H1 (cell line): ENCODE measurements around the gene SPAG8. TPM values are rescaled to one million over a fixed set of nuclear protein-coding genes. Genes with fewer than 3 reads are reported as not detected.

ENCODE experiments used
- CTCF ChIA-PET: fragments of 300-600 bp; sonication (Branson Sonifier 250); formaldehyde crosslinking; loops from one replicate; lab custom pipeline; 2021; ENCODE audit not compliant: partially characterized antibody; lab: Charles Lee
- POLR2A ChIA-PET: fragments of 300-600 bp; sonication (Branson Sonifier 250); formaldehyde crosslinking; loops from one replicate; lab custom pipeline; 2021; ENCODE audit warnings: inconsistent platforms; ENCODE audit not compliant: partially characterized antibody; lab: Charles Lee
- DNase-seq, 2 experiments: peaks; one replicate each; pipeline versions ENCODE4 v3.0.0 to v3.0.0-alpha.2; 2010 to 2022; ENCODE audit warnings: low spot score in 2 of 2, low read depth in 1 of 2, mixed read lengths in 1 of 2
- FAIRE-seq: peaks from 2 replicates; lab custom pipeline; 2011; peaks lifted over from hg19 to GRCh38; lab: Jason Lieb, UNC
- H2AFZ ChIP-seq: 2 replicates; pipeline ENCODE4 v1.8.1; 2012; ENCODE audit warnings: low read length, inconsistent platforms
- H2AK5ac ChIP-seq: 2 replicates; pipeline ENCODE4 v1.6.1; 2013; ENCODE audit warnings: low read depth, low read length
- H2BK120ac ChIP-seq: replicated peaks from 2 replicates; pipeline ENCODE3; 2013; ENCODE audit warnings: low read depth, low read length, inconsistent platforms
- H2BK12ac ChIP-seq: 2 replicates; pipeline ENCODE4 v1.6.1; 2013; ENCODE audit warnings: low read depth, low read length
- H2BK15ac ChIP-seq: 2 replicates; pipeline ENCODE4 v1.6.1; 2013; ENCODE audit warnings: low read length
- H2BK20ac ChIP-seq: 2 replicates; pipeline ENCODE4 v1.6.1; 2013; ENCODE audit warnings: low read length
- H2BK5ac ChIP-seq: 2 replicates; pipeline ENCODE4 v1.6.1; 2013; ENCODE audit warnings: low read depth, low read length
- H3K14ac ChIP-seq: 2 replicates; pipeline ENCODE4 v1.6.1; 2013; ENCODE audit warnings: inconsistent platforms; ENCODE audit not compliant: insufficient read length
- H3K18ac ChIP-seq: 2 replicates; pipeline ENCODE4 v1.6.1; 2013; ENCODE audit warnings: low read length; ENCODE audit errors: extremely low read depth
- H3K23ac ChIP-seq: 2 replicates; pipeline ENCODE4 v1.6.1; 2013; ENCODE audit warnings: inconsistent platforms; ENCODE audit not compliant: insufficient read length
- H3K23me2 ChIP-seq: 2 replicates; pipeline ENCODE4 v1.6.1; 2013; ENCODE audit warnings: low read depth, low read length
- H3K27ac ChIP-seq: 2 replicates; pipeline ENCODE4 v1.6.1; 2011; ENCODE audit warnings: low read depth, low read length, inconsistent platforms
- H3K27me3 ChIP-seq, 4 experiments: replicated peaks in 1 of 4; 1 replicate in 1 of 4; 2 replicates in 3 of 4; pipeline versions ENCODE4 v1.6.1 to v1.8.1; 2011 to 2013; ENCODE audit warnings: low read length in 3 of 4, mild to moderate bottlenecking in 3 of 4, inconsistent platforms in 2 of 4, mixed read lengths in 2 of 4, moderate library complexity in 1 of 4; ENCODE audit not compliant: control insufficient read depth in 3 of 4, insufficient read depth in 3 of 4; ENCODE audit errors: extremely low read depth in 1 of 4
- H3K36me3 ChIP-seq, 4 experiments: 2 replicates each; pipeline versions ENCODE4 v1.6.1 to v1.8.1; 2011 to 2013; ENCODE audit warnings: mild to moderate bottlenecking in 4 of 4, low read length in 3 of 4, moderate library complexity in 2 of 4, control low read depth in 1 of 4, inconsistent platforms in 1 of 4; ENCODE audit not compliant: insufficient read depth in 4 of 4, control insufficient read depth in 2 of 4
- H3K4ac ChIP-seq: replicated peaks from 2 replicates; pipeline ENCODE3; 2013; ENCODE audit warnings: low read length, low read depth, mixed read lengths, inconsistent platforms; ENCODE audit not compliant: insufficient read length
- H3K4me1 ChIP-seq, 4 experiments: replicated peaks in 1 of 4; 1 replicate in 1 of 4; 2 replicates in 3 of 4; pipeline versions ENCODE4 v1.6.1 to v1.8.1; 2011 to 2013; ENCODE audit warnings: low read length in 3 of 4, inconsistent platforms in 2 of 4, mixed read lengths in 1 of 4; ENCODE audit not compliant: insufficient read depth in 4 of 4, control insufficient read depth in 3 of 4
- H3K4me2 ChIP-seq, 2 experiments: 2 replicates each; pipeline versions ENCODE4 v1.6.1 to v1.8.1; 2011 to 2013; ENCODE audit warnings: low read depth in 2 of 2, low read length in 2 of 2, control low read depth in 1 of 2, inconsistent platforms in 1 of 2, mild to moderate bottlenecking in 1 of 2; ENCODE audit not compliant: insufficient read depth in 1 of 2
- H3K4me3 ChIP-seq, 4 experiments: fragments of 200-600, 300-600 bp in 1 of 4; sonication (generic), shearing (Covaris generic), sonication (Bioruptor Twin) in 1 of 4; 2 replicates each; pipeline versions ENCODE4 v1.5.1 to v1.8.1; 2011 to 2016; ENCODE audit warnings: low read length in 4 of 4, low read depth in 3 of 4, control low read depth in 2 of 4, inconsistent platforms in 2 of 4, mild to moderate bottlenecking in 2 of 4, mixed read lengths in 1 of 4, moderate library complexity in 1 of 4; ENCODE audit not compliant: insufficient read depth in 2 of 4; ENCODE audit errors: extremely low read depth in 1 of 4
- H3K56ac ChIP-seq: replicated peaks from 2 replicates; pipeline ENCODE3; 2013; ENCODE audit warnings: low read depth, mild to moderate bottlenecking, mixed read lengths, low read length, inconsistent platforms; ENCODE audit not compliant: insufficient read length
- H3K79me1 ChIP-seq: 2 replicates; pipeline ENCODE4 v1.6.1; 2013; ENCODE audit warnings: low read depth, low read length, control low read depth
- H3K79me2 ChIP-seq, 2 experiments: 2 replicates each; pipeline versions ENCODE4 v1.6.1 to v1.8.1; 2012 to 2013; ENCODE audit warnings: low read length in 2 of 2, mild to moderate bottlenecking in 2 of 2, inconsistent platforms in 1 of 2; ENCODE audit not compliant: insufficient read depth in 2 of 2, control insufficient read depth in 1 of 2
- H3K9ac ChIP-seq, 4 experiments: replicated peaks in 1 of 4; 1 replicate in 1 of 4; 2 replicates in 3 of 4; pipeline versions ENCODE4 v1.6.1 to v1.8.1; 2011 to 2013; ENCODE audit warnings: low read depth in 3 of 4, low read length in 3 of 4, control low read depth in 2 of 4, mild to moderate bottlenecking in 2 of 4, moderate library complexity in 2 of 4, inconsistent platforms in 1 of 4; ENCODE audit errors: extremely low read depth in 1 of 4
- H3K9me3 ChIP-seq, 2 experiments: 2 replicates each; pipeline versions ENCODE4 v1.6.1 to v1.8.1; 2012 to 2013; ENCODE audit warnings: mild to moderate bottlenecking in 2 of 2, moderate library complexity in 2 of 2, control low read depth in 1 of 2, inconsistent platforms in 1 of 2, low read depth in 1 of 2, low read length in 1 of 2, mixed read lengths in 1 of 2; ENCODE audit not compliant: insufficient read depth in 2 of 2
- H4K20me1 ChIP-seq, 2 experiments: replicated peaks in 1 of 2; 2 replicates each; pipeline versions ENCODE3 to v1.8.1; 2011 to 2013; ENCODE audit warnings: inconsistent platforms in 2 of 2, low read length in 2 of 2, mild to moderate bottlenecking in 1 of 2; ENCODE audit not compliant: insufficient read depth in 2 of 2, control insufficient read depth in 1 of 2
- H4K5ac ChIP-seq: 2 replicates; pipeline ENCODE4 v1.6.1; 2013; ENCODE audit warnings: low read length, low read depth, mixed read lengths, inconsistent platforms; ENCODE audit not compliant: insufficient read length
- H4K8ac ChIP-seq: 2 replicates; pipeline ENCODE4 v1.8.0; 2013; ENCODE audit warnings: mild to moderate bottlenecking, moderate library complexity, low read length, inconsistent platforms; ENCODE audit not compliant: insufficient read depth; ENCODE audit errors: extremely low read depth
- H4K91ac ChIP-seq: replicated peaks from 2 replicates; pipeline ENCODE3; 2013; ENCODE audit warnings: low read length, mixed read lengths, inconsistent platforms; ENCODE audit not compliant: insufficient read length
- ATF2 ChIP-seq: IDR thresholded peaks from 2 replicates; pipeline ENCODE4 v1.6.1; 2012; ENCODE audit warnings: low read length, inconsistent platforms
- CHD2 ChIP-seq: IDR thresholded peaks from 2 replicates; pipeline ENCODE4 v1.6.1; 2012; ENCODE audit warnings: low read length, improper control_type of control experiment
- MAX ChIP-seq: IDR thresholded peaks from 2 replicates; pipeline ENCODE4 v1.6.1; 2012; ENCODE audit warnings: inconsistent platforms
- SUZ12 ChIP-seq: fragments of 200-600 bp; sonication (generic); IDR thresholded peaks from 2 replicates; pipeline ENCODE4 v1.6.1; 2012; ENCODE audit warnings: mild to moderate bottlenecking, inconsistent platforms, low read length, moderate library complexity, mixed read lengths
- TAF7 ChIP-seq: optimal IDR thresholded peaks from 2 replicates; pipeline ENCODE3; 2011; ENCODE audit warnings: low read depth, mild to moderate bottlenecking, inconsistent platforms, low read length, moderate library complexity, borderline replicate concordance
- TCF12 ChIP-seq: IDR thresholded peaks from 2 replicates; pipeline ENCODE4 v1.6.1; 2011; ENCODE audit warnings: low read depth, mild to moderate bottlenecking, low read length
- TEAD4 ChIP-seq: IDR thresholded peaks from 2 replicates; pipeline ENCODE4 v1.6.1; 2012; ENCODE audit warnings: low read depth, low read length, inconsistent platforms, mixed read lengths
- USF2 ChIP-seq: IDR thresholded peaks from 2 replicates; pipeline ENCODE4 v1.6.1; 2011; ENCODE audit warnings: low read length, improper control_type of control experiment
- ZNF274 ChIP-seq: IDR thresholded peaks from 2 replicates; pipeline ENCODE4 v1.7.0; 2012; ENCODE audit warnings: low read length, borderline replicate concordance; ENCODE audit errors: extremely low read depth
- WGBS, 2 experiments: shearing (Covaris generic) in 1 of 2; methylation state at CpG; one replicate each; pipeline versions ENCODE4 v1.1.6 to v1.1.7; 2013 to 2015; ENCODE audit warnings: low lambda C conversion rate in 2 of 2, mixed read lengths in 2 of 2, inconsistent platforms in 1 of 2, low coverage in 1 of 2, missing lambda C conversion rate in 1 of 2; ENCODE audit not compliant: insufficient replicate concordance in 2 of 2, insufficient coverage in 1 of 2, insufficient read length in 1 of 2; ENCODE audit errors: extremely low coverage in 1 of 2, missing lambda C conversion rate in 1 of 2; 5-methylcytosine and 5-hydroxymethylcytosine counted together
- polyA plus RNA-seq, 7 experiments: library from polyadenylated mRNA; depleted of rRNA in 3 of 7; stranded (reverse) in 5 of 7; unstranded in 2 of 7; fragments of >200 nt in 5 of 7; fragments of 200-250 nt in 2 of 7; gene quantifications; 1 replicate in 5 of 7; 2 replicates in 1 of 7; 4 replicates in 1 of 7; pipeline versions ENCODE4 v1.2.1 to v1.2.3, GENCODE V29; 2011 to 2013; ENCODE audit warnings: missing spikeins in 2 of 7, mixed read lengths in 2 of 7
- total RNA-seq: library from RNA; stranded (reverse); fragmentation: NEBNext Ultra II Directional; extraction: Animal tissue kit (Norgen Biotek cat#: 25700); gene quantifications from 2 replicates; pipeline ENCODE4 v1.2.1, GENCODE V29; 2021

Gene SPAG8
- total and polyA plus RNA-seq, 2 of the 8 experiments (the other 6 are each of a cell fraction or from before 2014, with no cell fraction given), result 0.37 to 0.44 TPM

DNA sequence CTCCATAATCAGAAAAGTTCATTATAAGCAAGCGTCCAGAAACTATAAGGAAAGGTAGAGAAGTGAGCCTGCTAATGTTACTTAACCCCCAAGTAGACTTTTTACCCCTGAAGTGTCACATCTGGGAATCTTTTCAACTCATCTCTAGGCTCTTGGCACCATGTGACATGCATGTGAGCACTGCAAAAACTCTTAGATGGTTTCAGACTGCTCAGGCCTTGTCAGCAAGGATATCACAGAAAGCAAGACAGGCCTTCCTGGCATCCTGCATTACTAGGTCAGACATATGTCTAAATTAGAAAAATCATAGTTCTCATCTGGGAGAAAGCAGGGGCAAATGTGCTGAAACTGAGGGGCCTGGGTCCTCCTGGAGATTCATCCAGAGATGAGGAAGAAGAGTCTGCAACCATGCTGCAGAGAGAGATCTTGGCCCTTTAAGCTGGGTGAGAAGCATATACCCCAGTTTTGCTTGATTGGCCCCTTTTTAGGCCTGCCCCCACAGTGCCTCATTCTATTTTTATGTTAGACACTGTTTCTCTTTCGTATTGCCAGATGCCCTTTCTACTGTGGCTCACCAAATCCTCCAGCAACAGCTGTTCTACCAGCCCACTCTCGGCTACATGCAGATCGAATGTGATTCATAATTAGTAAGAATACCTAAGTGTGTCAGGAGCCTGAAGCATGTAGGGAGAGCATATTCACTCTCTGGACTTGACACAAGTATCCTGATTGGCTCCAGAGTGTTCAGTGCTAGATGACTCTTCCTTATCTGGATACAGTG lies 35.9 kb upstream of the SPAG8 start:
- H3K56ac ChIP-seq, result no peak overlapping the region
- H4K91ac ChIP-seq, result no peak overlapping the region
- no peak overlapping the region; a peak in 1 of 4 replicates for H3K4me2 ChIP-seq
- no peak overlapping the region for H3K4me3 ChIP-seq
- H4K5ac ChIP-seq, result no peak overlapping the region
- H2BK12ac ChIP-seq, result no peak overlapping the region
- DNase-seq, result no peak
- no peak overlapping the region for H2BK15ac ChIP-seq
- no peak for FAIRE-seq
- H3K9me3 ChIP-seq, result no peaks in the 10 kb centered on the region
- H2BK20ac ChIP-seq, result no peak overlapping the region
- no peak overlapping the region for H3K18ac ChIP-seq
- peaks cover 0 to 12% (median 9%) of the 10 kb centered on the region in 4 experiments; a peak in 6 of 7 replicates for H3K27me3 ChIP-seq
- POLR2A ChIA-PET, result interaction anchor here (1.6 to 5.9 kb wide), 3 partner anchors 9 to 14 kb away, joined by 4 to 43 read pairs (median 18); no protein-coding TSS in a partner anchor
- H3K23ac ChIP-seq, result no peak overlapping the region
- no peak overlapping the region for H3K9ac ChIP-seq
- H3K79me1 ChIP-seq, result no peaks in the 10 kb centered on the region; the same call in 1 of the 2 replicates
- peaks cover 10 to 22% (median 14%) of the 10 kb centered on the region in 4 experiments for H3K4me1 ChIP-seq
- no peak overlapping the region for H4K8ac ChIP-seq
- no peak overlapping the region for H2AK5ac ChIP-seq
- H3K36me3 ChIP-seq, result peaks cover 0 to 5% (median 0%) of the 10 kb centered on the region in 4 experiments; a peak in 1 of 8 replicates
- H2BK5ac ChIP-seq, result no peak overlapping the region
- no peak overlapping the region for H2BK120ac ChIP-seq
- 96% methylated on average over 4 of the region's 4 CpGs; no CpG with 5 or more reads in 1 of the 2 experiments for WGBS, 2 experiments
- H3K79me2 ChIP-seq, result no peaks in the 10 kb centered on the region
- H3K23me2 ChIP-seq, result peaks cover 15% of the 10 kb centered on the region
- no peak overlapping the region for H2AFZ ChIP-seq
- H3K4ac ChIP-seq, result no peak overlapping the region
- H3K14ac ChIP-seq, result no peak overlapping the region
- CTCF ChIA-PET, result interaction anchor here (1.2 to 16.5 kb wide), 4 partner anchors 13 to 58 kb away, joined by 4 to 172 read pairs (median 26); partner anchors contain the start of genes FAM221B and TMEM8B
- H4K20me1 ChIP-seq, result no peaks in the 10 kb centered on the region
- no peak overlapping the region for H3K27ac ChIP-seq
- no peak for TF ChIP-seq TEAD4
- no peak for TF ChIP-seq ZNF274
- TF ChIP-seq USF2, result no peak
- no peak for TF ChIP-seq TCF12
- no peak for TF ChIP-seq MAX
- TF ChIP-seq ATF2, result no peak
- TF ChIP-seq TAF7, result no peak
- no peak for TF ChIP-seq CHD2
- TF ChIP-seq SUZ12, result no peak
